ENCODE measurements around the gene CDR2L.

DNA sequence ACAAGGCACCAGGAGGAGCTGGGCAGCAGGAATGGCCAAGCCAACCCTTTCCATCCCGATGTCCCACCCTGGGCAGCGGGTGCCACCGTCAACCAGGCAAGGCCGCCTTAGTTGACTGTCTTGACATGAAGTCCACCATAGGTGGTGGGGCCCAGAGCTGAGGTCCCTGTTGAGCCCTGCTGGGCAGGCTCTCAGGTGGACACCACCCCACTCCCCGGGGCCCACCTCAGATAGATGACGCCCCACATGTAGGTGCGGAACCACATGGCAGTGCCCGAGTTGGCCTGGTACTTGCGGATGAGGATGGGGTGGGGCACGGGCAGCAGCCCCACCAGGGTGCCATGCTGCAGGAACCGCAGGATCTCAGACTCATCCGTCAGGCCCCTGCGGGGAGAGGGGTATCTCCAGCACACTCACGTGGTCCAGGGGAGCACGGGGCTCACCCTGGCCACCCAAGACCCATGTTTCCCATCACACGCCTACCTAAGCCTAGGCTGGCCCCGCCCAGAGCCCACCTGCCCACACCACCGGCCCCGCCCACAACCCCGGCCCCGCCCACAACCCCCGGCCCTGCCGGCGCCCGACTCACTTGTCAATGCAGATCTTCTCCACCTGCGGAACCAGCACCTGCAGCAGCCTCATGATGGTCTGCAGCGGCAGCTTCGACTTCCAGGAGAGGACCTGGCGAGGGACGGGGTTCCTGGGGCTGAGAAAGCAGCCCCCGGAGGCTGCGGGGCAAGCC is 35.6 kb upstream of the CDR2L start:
- TF ChIP-seq SP1 (CRISPR knock-in tag; conservative IDR thresholded peaks at IDR 0.05) (no peak), ATF1 (CRISPR knock-in tag; IDR thresholded peaks at IDR 0.05) (no peak), SOX15 (CRISPR knock-in tag; IDR thresholded peaks at IDR 0.05) (no peak), NR2C2 (CRISPR knock-in tag; IDR thresholded peaks at IDR 0.05) (no peak), OVOL2 (CRISPR knock-in tag; IDR thresholded peaks at IDR 0.05; ENCODE audit: borderline replicate concordance) (no peak), GTF2I (CRISPR knock-in tag; conservative IDR thresholded peaks at IDR 0.05) (no peak)
- TF ChIP-seq, protein P1, sequence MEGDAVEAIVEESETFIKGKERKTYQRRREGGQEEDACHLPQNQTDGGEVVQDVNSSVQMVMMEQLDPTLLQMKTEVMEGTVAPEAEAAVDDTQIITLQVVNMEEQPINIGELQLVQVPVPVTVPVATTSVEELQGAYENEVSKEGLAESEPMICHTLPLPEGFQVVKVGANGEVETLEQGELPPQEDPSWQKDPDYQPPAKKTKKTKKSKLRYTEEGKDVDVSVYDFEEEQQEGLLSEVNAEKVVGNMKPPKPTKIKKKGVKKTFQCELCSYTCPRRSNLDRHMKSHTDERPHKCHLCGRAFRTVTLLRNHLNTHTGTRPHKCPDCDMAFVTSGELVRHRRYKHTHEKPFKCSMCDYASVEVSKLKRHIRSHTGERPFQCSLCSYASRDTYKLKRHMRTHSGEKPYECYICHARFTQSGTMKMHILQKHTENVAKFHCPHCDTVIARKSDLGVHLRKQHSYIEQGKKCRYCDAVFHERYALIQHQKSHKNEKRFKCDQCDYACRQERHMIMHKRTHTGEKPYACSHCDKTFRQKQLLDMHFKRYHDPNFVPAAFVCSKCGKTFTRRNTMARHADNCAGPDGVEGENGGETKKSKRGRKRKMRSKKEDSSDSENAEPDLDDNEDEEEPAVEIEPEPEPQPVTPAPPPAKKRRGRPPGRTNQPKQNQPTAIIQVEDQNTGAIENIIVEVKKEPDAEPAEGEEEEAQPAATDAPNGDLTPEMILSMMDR (IDR thresholded peaks at IDR 0.05) = no peak
- TF ChIP-seq, protein P2, sequence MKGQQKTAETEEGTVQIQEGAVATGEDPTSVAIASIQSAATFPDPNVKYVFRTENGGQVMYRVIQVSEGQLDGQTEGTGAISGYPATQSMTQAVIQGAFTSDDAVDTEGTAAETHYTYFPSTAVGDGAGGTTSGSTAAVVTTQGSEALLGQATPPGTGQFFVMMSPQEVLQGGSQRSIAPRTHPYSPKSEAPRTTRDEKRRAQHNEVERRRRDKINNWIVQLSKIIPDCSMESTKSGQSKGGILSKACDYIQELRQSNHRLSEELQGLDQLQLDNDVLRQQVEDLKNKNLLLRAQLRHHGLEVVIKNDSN (CRISPR knock-in tag; IDR thresholded peaks at IDR 0.05) = no peak
- TF ChIP-seq, protein P3, sequence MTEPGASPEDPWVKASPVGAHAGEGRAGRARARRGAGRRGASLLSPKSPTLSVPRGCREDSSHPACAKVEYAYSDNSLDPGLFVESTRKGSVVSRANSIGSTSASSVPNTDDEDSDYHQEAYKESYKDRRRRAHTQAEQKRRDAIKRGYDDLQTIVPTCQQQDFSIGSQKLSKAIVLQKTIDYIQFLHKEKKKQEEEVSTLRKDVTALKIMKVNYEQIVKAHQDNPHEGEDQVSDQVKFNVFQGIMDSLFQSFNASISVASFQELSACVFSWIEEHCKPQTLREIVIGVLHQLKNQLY (CRISPR knock-in tag; IDR thresholded peaks at IDR 0.05) = no peak

Measured in WTC11 (cell line).